Body of pancreas (tissue), 4 donors: ENCODE measurements around the gene C7orf33.

Experiments used
- CTCF ChIP-seq, 7 experiments: fragments of 450-650 bp in 4 of 7; fragments of 200-600 bp in 3 of 7; sonication (generic) in 3 of 7; IDR thresholded peaks; one replicate each; pipeline ENCODE4 v1.5.1; 2016 to 2019; ENCODE audit warnings: antibody characterized with exemption in 7 of 7
- POLR2A ChIP-seq, 3 donors: fragments of 450-650 bp; IDR thresholded peaks; one replicate each; pipeline ENCODE4 v1.6.1; 2016; ENCODE audit warnings: antibody characterized with exemption in 3 of 3, mild to moderate bottlenecking in 2 of 3

- TF ChIP-seq CTCF (IDR thresholded peaks at IDR 0.05) (no peak), POLR2A (IDR thresholded peaks at IDR 0.05) (no peak)
Observed at GRCh38 chr7:148662646-148663045, 72.1 kb downstream of the C7orf33 start.
